HepG2 (cell line): ENCODE results near the gene PRRC2A. TPM values are rescaled to one million over a fixed set of nuclear protein-coding genes. Genes with fewer than 3 reads are reported as not detected.

Source experiments
- CCAR2 ChIP-seq: fragments of 200-400 bp; formaldehyde crosslinking; optimal IDR thresholded peaks from 2 replicates; pipeline ENCODE3; 2018; ENCODE audit warnings: low read depth, mild to moderate bottlenecking, low read length, moderate library complexity
- CEBPG ChIP-seq: IDR thresholded peaks from 2 replicates; pipeline ENCODE4 v1.6.1; 2016
- DR1 ChIP-seq: sonication (generic); formaldehyde crosslinking; IDR thresholded peaks from 2 replicates; pipeline ENCODE4 v1.8.0; 2021; ENCODE audit warnings: mild to moderate bottlenecking, missing genetic modification reagents, inconsistent platforms
- FOXC1 ChIP-seq: sonication (generic); formaldehyde crosslinking; IDR thresholded peaks from 2 replicates; pipeline ENCODE4 v1.8.0; 2022; ENCODE audit warnings: mild to moderate bottlenecking, missing genetic modification reagents, borderline replicate concordance
- MAZ ChIP-seq, 2 experiments: sonication (generic) in 1 of 2; formaldehyde crosslinking in 1 of 2; IDR thresholded peaks; 2 replicates each; pipeline versions ENCODE4 v1.5.0 to v1.6.1; 2012 to 2020; ENCODE audit warnings: low read depth in 2 of 2, mild to moderate bottlenecking in 2 of 2, borderline replicate concordance in 1 of 2, improper control_type of control experiment in 1 of 2, low read length in 1 of 2, missing genetic modification reagents in 1 of 2, moderate library complexity in 1 of 2
- MXI1 ChIP-seq: IDR thresholded peaks from 3 replicates; pipeline ENCODE4 v1.6.1; 2012; ENCODE audit warnings: low read depth, low read length, inconsistent platforms, borderline replicate concordance
- NR2C2 ChIP-seq: sonication (generic); formaldehyde crosslinking; IDR thresholded peaks from 2 replicates; pipeline ENCODE4 v1.4.0; 2020; ENCODE audit warnings: missing genetic modification reagents, mild to moderate bottlenecking, moderate library complexity, borderline replicate concordance
- RBFOX2 ChIP-seq: fragments of 200-400 bp; formaldehyde crosslinking; IDR thresholded peaks from 2 replicates; pipeline ENCODE4 v1.6.1; 2017; ENCODE audit warnings: low read depth, mild to moderate bottlenecking, low read length
- SPEN ChIP-seq: sonication (generic); formaldehyde crosslinking; IDR thresholded peaks from 2 replicates; pipeline ENCODE4 v1.5.1; 2020; ENCODE audit warnings: low read depth, mild to moderate bottlenecking, missing genetic modification reagents
- WIZ ChIP-seq: sonication (generic); formaldehyde crosslinking; IDR thresholded peaks from 2 replicates; pipeline ENCODE4 v1.5.1; 2020; ENCODE audit warnings: mild to moderate bottlenecking, missing genetic modification reagents
- ZBTB20 ChIP-seq: sonication (generic); formaldehyde crosslinking; IDR thresholded peaks from 2 replicates; pipeline ENCODE4 v1.8.1; 2023; ENCODE audit warnings: missing genetic modification reagents, low read depth, mild to moderate bottlenecking, borderline replicate concordance
- ZEB1 ChIP-seq: IDR thresholded peaks from 2 replicates; pipeline ENCODE4 v1.6.1; 2012; ENCODE audit warnings: mild to moderate bottlenecking, low read depth, inconsistent platforms; ENCODE audit not compliant: insufficient replicate concordance
- ZFP90 ChIP-seq: sonication (generic); formaldehyde crosslinking; IDR thresholded peaks from 2 replicates; pipeline ENCODE4 v1.8.0; 2022; ENCODE audit warnings: missing genetic modification reagents, mild to moderate bottlenecking, inconsistent platforms, borderline replicate concordance
- ZNF180 ChIP-seq: sonication (generic); formaldehyde crosslinking; IDR thresholded peaks from 2 replicates; pipeline ENCODE4 v1.4.0; 2020; ENCODE audit warnings: low read depth, missing genetic modification reagents, borderline replicate concordance
- ZNF383 ChIP-seq: sonication (generic); formaldehyde crosslinking; IDR thresholded peaks from 2 replicates; pipeline ENCODE4 v1.4.0; 2020; ENCODE audit warnings: missing genetic modification reagents, mild to moderate bottlenecking, borderline replicate concordance
- ZNF589 ChIP-seq: sonication (generic); formaldehyde crosslinking; conservative IDR thresholded peaks from 2 replicates; pipeline ENCODE4 v1.8.0; 2022; ENCODE audit warnings: mild to moderate bottlenecking, moderate library complexity, missing genetic modification reagents
- ZSCAN12 ChIP-seq: sonication (generic); formaldehyde crosslinking; IDR thresholded peaks from 2 replicates; pipeline ENCODE4 v1.9.0; 2021; ENCODE audit warnings: mild to moderate bottlenecking, missing genetic modification reagents
- ZSCAN31 ChIP-seq: sonication (generic); formaldehyde crosslinking; IDR thresholded peaks from 2 replicates; pipeline ENCODE4 v1.5.0; 2020; ENCODE audit warnings: low read depth, mild to moderate bottlenecking, missing genetic modification reagents
- polyA plus RNA-seq, 8 experiments: library from polyadenylated mRNA; depleted of rRNA in 3 of 8; stranded (reverse) in 7 of 8; unstranded in 1 of 8; fragments of >200 nt; fragmentation: Illumina TruSeq in 4 of 8; extraction: Trizol in 4 of 8; gene quantifications; 2 replicates each; pipeline versions ENCODE4 v1.2.1 to v1.2.3, GENCODE V29; 2011 to 2016; ENCODE audit warnings: low read depth in 4 of 8, missing spikeins in 1 of 8, mixed read lengths in 1 of 8; ENCODE audit not compliant: insufficient read depth in 1 of 8
- total RNA-seq, 5 experiments: library from RNA; depleted of rRNA; stranded (reverse); fragments of >200 nt; fragmentation: Illumina TruSeq; extraction: Trizol; gene quantifications; 2 replicates each; pipeline ENCODE4 v1.2.3, GENCODE V29; 2016; ENCODE audit warnings: low read depth in 1 of 5
- TF ChIP-seq, protein P1 (sequence below): sonication (generic); formaldehyde crosslinking; IDR thresholded peaks from 2 replicates; pipeline ENCODE4 v1.9.0; 2021; ENCODE audit warnings: missing genetic modification reagents, borderline replicate concordance
- TF ChIP-seq, protein P2 (sequence below): sonication (generic); formaldehyde crosslinking; IDR thresholded peaks from 2 replicates; pipeline ENCODE4 v1.4.0; 2020; ENCODE audit warnings: missing genetic modification reagents

PRRC2A gene
- total and polyA plus RNA-seq, 2 of the 13 experiments (the other 11 are each of a cell fraction or from before 2014, with no cell fraction given), result 38.9 to 47.4 TPM

DNA sequence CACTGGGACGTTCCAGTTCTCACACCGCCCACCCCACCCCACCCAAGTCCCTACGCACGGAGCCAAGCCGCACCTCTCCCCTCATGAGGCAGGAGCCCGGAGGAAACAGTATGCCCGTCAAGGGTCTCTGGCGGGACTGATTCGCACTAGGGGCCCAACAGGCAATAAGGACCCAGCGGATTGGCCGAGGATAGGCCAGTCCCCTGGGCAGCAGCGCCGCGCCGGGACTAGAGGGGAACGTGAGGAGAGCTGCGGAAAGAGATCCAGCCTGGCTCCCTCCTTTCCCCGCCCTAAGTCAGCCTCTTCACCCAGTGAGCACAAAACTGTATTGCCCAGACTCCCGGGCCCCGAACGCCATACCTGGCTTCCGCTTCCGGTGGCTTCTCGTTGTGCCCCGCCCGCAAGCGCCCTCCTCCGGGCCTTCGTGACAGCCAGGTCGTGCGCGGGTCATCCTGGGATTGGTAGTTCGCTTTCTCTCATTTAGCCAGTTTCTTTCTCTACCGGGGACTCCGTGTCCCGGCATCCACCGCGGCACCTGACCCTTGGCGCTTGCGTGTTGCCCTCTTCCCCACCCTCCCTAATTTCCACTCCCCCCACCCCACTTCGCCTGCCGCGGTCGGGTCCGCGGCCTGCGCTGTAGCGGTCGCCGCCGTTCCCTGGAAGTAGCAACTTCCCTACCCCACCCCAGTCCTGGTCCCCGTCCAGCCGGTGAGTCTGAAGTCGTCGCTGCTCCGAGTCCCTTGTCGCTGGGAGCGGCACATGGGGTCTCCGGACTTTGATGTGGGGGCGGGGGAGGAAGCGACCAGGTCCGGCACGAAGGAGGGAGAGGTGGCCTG is 45.2 kb downstream of the PRRC2A start, which contains the start of gene CSNK2B (continued):
- TF ChIP-seq, protein P1, sequence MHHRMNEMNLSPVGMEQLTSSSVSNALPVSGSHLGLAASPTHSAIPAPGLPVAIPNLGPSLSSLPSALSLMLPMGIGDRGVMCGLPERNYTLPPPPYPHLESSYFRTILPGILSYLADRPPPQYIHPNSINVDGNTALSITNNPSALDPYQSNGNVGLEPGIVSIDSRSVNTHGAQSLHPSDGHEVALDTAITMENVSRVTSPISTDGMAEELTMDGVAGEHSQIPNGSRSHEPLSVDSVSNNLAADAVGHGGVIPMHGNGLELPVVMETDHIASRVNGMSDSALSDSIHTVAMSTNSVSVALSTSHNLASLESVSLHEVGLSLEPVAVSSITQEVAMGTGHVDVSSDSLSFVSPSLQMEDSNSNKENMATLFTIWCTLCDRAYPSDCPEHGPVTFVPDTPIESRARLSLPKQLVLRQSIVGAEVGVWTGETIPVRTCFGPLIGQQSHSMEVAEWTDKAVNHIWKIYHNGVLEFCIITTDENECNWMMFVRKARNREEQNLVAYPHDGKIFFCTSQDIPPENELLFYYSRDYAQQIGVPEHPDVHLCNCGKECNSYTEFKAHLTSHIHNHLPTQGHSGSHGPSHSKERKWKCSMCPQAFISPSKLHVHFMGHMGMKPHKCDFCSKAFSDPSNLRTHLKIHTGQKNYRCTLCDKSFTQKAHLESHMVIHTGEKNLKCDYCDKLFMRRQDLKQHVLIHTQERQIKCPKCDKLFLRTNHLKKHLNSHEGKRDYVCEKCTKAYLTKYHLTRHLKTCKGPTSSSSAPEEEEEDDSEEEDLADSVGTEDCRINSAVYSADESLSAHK (CRISPR knock-in tag), result peak; percentile 51; the same call in 1 of the 2 replicates
- TF ChIP-seq ZEB1 (no peak), CCAR2 (no peak), ZSCAN12 (CRISPR knock-in tag) (peak; percentile 85; the same call in 1 of the 2 replicates), MAZ (IDR thresholded peaks at IDR 0.05; ENCODE audit: borderline replicate concordance, low read depth, low read length) (peak; percentile 87), MAZ (CRISPR knock-in tag; IDR thresholded peaks at IDR 0.05; ENCODE audit: low read depth) (peak; percentile 66), RBFOX2 (peak; percentile 94), DR1 (peak; percentile 41; the same call in 1 of the 2 replicates), ZSCAN31 (CRISPR knock-in tag) (peak; percentile 44; the same call in 1 of the 2 replicates), NR2C2 (CRISPR knock-in tag) (peak; percentile 99), FOXC1 (CRISPR knock-in tag) (no peak; the same call in 1 of the 2 replicates), CEBPG (CRISPR knock-in tag) (peak; percentile 27; the same call in 1 of the 2 replicates), WIZ (CRISPR knock-in tag) (no peak), ZNF180 (CRISPR knock-in tag) (0 out of 2 replicates have a peak, but pooled peaks have one; percentile 31), ZFP90 (CRISPR knock-in tag) (peak; percentile 75), ZNF589 (CRISPR knock-in tag) (0 out of 2 replicates have a peak, but pooled peaks have one; percentile 47), MXI1 (peak; percentile 73; the same call in 2 of the 3 replicates), ZBTB20 (CRISPR knock-in tag) (peak; percentile 45), SPEN (peak; percentile 26; the same call in 1 of the 2 replicates), ZNF383 (CRISPR knock-in tag) (no peak)
- TF ChIP-seq, protein P2, sequence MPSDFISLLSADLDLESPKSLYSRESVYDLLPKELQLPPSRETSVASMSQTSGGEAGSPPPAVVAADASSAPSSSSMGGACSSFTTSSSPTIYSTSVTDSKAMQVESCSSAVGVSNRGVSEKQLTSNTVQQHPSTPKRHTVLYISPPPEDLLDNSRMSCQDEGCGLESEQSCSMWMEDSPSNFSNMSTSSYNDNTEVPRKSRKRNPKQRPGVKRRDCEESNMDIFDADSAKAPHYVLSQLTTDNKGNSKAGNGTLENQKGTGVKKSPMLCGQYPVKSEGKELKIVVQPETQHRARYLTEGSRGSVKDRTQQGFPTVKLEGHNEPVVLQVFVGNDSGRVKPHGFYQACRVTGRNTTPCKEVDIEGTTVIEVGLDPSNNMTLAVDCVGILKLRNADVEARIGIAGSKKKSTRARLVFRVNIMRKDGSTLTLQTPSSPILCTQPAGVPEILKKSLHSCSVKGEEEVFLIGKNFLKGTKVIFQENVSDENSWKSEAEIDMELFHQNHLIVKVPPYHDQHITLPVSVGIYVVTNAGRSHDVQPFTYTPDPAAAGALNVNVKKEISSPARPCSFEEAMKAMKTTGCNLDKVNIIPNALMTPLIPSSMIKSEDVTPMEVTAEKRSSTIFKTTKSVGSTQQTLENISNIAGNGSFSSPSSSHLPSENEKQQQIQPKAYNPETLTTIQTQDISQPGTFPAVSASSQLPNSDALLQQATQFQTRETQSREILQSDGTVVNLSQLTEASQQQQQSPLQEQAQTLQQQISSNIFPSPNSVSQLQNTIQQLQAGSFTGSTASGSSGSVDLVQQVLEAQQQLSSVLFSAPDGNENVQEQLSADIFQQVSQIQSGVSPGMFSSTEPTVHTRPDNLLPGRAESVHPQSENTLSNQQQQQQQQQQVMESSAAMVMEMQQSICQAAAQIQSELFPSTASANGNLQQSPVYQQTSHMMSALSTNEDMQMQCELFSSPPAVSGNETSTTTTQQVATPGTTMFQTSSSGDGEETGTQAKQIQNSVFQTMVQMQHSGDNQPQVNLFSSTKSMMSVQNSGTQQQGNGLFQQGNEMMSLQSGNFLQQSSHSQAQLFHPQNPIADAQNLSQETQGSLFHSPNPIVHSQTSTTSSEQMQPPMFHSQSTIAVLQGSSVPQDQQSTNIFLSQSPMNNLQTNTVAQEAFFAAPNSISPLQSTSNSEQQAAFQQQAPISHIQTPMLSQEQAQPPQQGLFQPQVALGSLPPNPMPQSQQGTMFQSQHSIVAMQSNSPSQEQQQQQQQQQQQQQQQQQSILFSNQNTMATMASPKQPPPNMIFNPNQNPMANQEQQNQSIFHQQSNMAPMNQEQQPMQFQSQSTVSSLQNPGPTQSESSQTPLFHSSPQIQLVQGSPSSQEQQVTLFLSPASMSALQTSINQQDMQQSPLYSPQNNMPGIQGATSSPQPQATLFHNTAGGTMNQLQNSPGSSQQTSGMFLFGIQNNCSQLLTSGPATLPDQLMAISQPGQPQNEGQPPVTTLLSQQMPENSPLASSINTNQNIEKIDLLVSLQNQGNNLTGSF (CRISPR knock-in tag), result 0 out of 2 replicates have a peak, but pooled peaks have one; percentile 63
